UCSD-AML1 (cell line): ENCODE data around the gene RPS10.
"Not testable (repeated sequence)": the region's sequence is repeated elsewhere in the genome, so short reads cannot be mapped to it uniquely, and the experiment has no call there.

Source experiments
- DNase-seq: peaks from one replicate; lab custom pipeline; 2025; ENCODE audit not compliant: unreplicated experiment; lab: John Stamatoyannopoulos, UW

The RPS10 gene

GRCh38 chr6:34373511-34373910 is 52.4 kb downstream of the RPS10 start:
- no peak for DNase-seq

DNA sequence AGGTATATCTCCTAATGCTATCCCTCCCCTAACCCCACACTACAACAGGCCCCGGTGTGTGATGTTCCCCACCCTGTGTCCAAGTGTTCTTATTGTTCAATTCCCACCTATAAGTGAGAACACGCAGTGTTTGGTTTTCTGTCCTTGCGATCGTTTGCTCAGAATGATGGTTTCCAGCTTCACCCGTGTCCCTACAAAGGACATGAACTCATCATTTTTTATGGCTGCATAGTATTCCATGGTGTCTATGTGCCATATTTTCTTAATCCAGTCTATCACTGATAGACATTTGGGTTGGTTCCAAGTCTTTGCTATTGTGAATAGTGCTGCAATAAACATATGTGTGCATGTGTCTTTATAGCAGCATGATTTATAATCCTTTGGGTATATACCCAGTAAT is 54.0 kb downstream of the RPS10 start:
- DNase-seq, result not testable (repeated sequence)

DNA sequence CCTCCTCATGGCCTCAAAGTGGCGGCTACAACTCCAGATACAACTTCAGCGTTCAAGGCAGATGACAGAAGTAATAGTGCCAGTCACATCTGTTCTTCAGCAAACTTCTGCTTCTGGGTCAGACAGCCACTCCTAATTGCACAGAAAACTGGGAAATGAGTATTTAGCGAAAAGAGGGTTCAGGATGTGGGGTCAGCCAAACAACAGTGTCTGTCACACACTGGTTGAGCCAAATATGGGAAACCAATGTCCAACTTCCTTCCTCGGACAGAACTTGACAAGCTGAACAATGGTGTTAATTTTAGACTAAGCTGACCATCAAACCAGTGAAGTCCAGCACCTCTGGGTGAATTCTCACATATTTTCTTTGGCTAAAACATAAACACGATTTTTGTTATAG is 55.5 kb downstream of the RPS10 start:
- DNase-seq, result no peak

DNA sequence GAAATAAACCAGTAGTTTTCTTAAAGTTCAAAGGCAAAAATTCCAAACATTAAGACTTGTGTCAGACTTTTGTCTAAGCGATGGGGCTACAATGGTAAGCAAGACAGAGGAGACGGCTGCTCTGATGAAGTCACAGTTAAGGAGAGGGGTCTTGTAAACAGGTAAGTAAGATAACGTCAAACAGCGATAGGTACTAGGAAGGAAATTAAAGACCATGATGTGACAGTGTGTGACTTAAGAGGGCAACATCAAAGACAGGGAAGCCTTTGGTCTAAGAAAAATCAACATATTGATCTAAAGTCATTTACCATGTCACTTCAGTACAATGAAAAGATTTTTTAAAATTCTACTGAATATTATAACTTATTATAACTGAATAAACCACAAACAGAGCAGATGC is 56.5 kb downstream of the RPS10 start:
- DNase-seq, result no peak
